Mucosa of rectum (tissue), 2 donors: Measurements from ENCODE around the gene KCNJ14.

Experiments used
- H3K27ac ChIP-seq, 2 donors: one replicate each; pipeline ENCODE4 v1.7.0; 2013; ENCODE audit warnings: inconsistent platforms in 2 of 2, low read depth in 2 of 2, low read length in 2 of 2
- H3K27me3 ChIP-seq, 2 donors: one replicate each; pipeline ENCODE4 v1.7.0; 2013; ENCODE audit warnings: low read length in 2 of 2; ENCODE audit not compliant: control insufficient read depth in 2 of 2, insufficient read depth in 2 of 2
- H3K36me3 ChIP-seq, 2 donors: one replicate each; pipeline ENCODE4 v1.7.0; 2013; ENCODE audit warnings: low read length in 2 of 2; ENCODE audit not compliant: control insufficient read depth in 2 of 2, insufficient read depth in 2 of 2
- H3K4me1 ChIP-seq, 2 donors: one replicate each; pipeline ENCODE4 v1.7.0; 2013; ENCODE audit warnings: low read length in 2 of 2, mild to moderate bottlenecking in 1 of 2; ENCODE audit not compliant: control insufficient read depth in 2 of 2, insufficient read depth in 2 of 2
- H3K4me3 ChIP-seq, 2 donors: one replicate each; pipeline ENCODE4 v1.7.0; 2013; ENCODE audit warnings: low read length in 2 of 2
- H3K9ac ChIP-seq, 2 donors: one replicate each; pipeline ENCODE4 v1.7.0; 2013; ENCODE audit warnings: low read length in 2 of 2, low read depth in 1 of 2, mild to moderate bottlenecking in 1 of 2
- H3K9me3 ChIP-seq, 2 donors: one replicate each; pipeline ENCODE4 v1.7.0; 2013; ENCODE audit warnings: low read length in 2 of 2; ENCODE audit not compliant: control insufficient read depth in 2 of 2
- donor health status: healthy.
- donor health status: Normal muscosa, but diverticular disease.

Gene KCNJ14

DNA sequence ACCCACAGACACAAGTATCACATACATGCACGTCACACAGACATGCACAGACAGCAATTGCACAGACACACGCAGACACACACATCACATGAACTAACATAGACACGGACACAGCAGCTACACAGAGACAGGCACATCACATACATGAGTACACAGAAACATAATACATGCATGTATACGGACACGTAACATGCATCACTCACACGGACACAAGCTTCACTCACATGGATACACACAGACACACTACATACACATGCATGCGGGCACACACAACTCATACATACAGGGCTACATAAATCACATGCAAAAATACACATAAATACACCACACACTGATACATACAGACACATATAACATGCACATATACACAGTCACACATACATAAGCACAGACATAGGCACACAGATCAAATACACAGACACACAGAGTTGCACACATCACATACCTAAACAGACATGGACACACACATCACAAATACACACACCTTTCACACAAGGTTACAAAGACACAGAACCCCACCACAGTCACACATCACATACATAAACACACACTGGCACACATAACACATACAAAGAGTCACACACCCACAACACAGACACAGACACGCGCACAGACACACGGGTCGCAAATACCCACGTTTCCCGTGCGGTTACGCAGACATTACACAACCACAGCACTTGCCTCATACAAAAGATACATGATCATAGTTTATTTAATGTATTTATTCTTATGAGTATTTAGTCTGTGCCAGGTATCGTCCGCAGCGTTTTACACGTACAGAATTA lies 57.3 kb downstream of the KCNJ14 start:
- no peaks in the 10 kb centered on the region for H3K36me3 ChIP-seq
- H3K4me3 ChIP-seq, result no peak overlapping the region
- peaks cover 0 to 4% of the 10 kb centered on the region in 2 donors for H3K4me1 ChIP-seq
- H3K9ac ChIP-seq, result no peak overlapping the region
- H3K9me3 ChIP-seq, result no peaks in the 10 kb centered on the region
- peaks cover 21 to 40% of the 10 kb centered on the region in 2 donors for H3K27me3 ChIP-seq
- H3K27ac ChIP-seq, result no peak overlapping the region

DNA sequence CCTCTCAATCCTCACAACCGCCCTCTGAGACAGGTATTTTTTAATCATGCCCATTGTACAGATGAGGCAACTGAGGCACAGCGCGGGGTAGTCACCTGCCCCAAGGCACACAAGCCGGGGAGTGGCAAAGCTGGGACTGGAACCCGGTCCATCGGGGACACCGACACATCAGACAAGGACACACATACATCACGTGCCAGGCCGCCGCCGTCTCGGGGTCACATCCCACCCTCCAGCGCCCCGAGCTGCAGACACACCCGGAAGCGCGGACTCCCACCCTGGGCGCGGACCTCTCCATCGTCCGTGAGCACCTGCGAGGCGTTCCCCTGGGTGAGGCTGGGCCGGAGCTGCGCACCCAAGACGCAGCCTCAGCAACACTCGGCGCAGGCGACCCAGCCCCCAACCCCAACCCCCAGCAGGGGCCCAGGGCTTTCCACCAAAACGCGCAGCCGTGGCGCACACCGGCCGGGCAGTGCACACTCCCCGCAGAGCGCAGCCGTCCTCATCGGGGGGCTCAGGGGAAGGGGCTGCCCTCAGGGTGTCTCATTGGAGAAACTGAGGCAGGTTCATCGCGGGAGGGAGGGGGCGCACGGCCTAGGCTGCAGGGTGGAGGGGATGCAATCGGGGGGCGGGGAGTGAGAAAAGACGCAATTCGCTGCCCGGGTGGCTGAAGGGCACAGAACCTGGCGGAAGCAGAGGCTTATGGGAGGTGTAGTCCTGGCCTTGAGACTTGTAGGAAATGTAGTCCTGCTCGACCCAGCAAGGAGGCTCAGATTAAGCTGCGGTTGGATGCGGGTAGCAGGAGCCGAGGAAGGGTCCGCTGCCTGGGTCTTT lies 58.1 kb downstream of the KCNJ14 start:
- Histone ChIP-seq H3K27me3 (peaks cover 21 to 37% of the 10 kb centered on the region in 2 donors), H3K4me1 (peaks cover 0 to 4% of the 10 kb centered on the region in 2 donors), H3K36me3 (no peaks in the 10 kb centered on the region), H3K27ac (no peak overlapping the region), H3K9ac (no peak overlapping the region), H3K4me3 (peak overlapping the region; percentile 31 to 55), H3K9me3 (no peaks in the 10 kb centered on the region)

DNA sequence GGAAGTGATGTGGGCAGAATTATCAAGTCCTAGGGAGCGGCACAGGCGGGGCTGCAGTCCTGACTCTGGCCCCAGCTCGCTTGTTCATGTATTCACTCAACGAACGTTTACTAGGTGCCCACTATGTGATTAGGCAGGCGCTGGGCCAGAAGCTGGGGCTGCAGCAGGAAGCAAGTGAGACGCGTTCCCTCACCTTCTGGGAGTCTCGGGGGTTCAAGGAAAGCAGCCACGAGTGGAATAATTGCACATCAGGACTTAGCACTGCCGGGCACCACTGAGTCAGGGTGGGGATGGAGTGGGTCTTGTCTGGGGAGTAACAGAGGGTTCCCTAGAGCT lies 58.7 kb downstream of the KCNJ14 start:
- no peaks in the 10 kb centered on the region for H3K9me3 ChIP-seq
- peaks cover 0 to 4% of the 10 kb centered on the region in 2 donors for H3K4me1 ChIP-seq
- no peak overlapping the region for H3K9ac ChIP-seq
- no peaks in the 10 kb centered on the region for H3K36me3 ChIP-seq
- peaks cover 19 to 33% of the 10 kb centered on the region in 2 donors for H3K27me3 ChIP-seq
- no peak overlapping the region for H3K27ac ChIP-seq
- no peak overlapping the region for H3K4me3 ChIP-seq

DNA sequence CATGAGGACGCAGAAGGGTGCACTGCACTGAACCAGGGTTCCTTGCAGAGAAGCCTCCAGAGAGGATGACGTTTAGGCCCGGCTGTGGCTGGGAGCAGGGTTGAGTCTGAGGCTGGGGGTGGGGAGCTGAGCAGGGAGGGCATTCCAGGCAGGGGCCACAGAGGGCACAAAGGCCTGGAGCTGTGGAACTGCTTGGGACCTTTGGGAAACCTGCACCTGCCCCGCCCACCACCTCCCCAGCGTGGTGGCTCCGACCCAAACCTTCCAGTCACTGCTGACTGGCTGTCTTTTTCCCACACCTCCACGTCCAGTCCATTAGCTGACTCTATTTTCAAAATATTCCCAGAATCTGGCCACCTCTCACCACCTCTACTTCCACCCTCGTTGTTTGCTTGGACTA lies 61.2 kb downstream of the KCNJ14 start:
- H3K4me3 ChIP-seq, result no peak overlapping the region
- H3K9me3 ChIP-seq, result no peaks in the 10 kb centered on the region
- peaks cover 0 to 4% of the 10 kb centered on the region in 2 donors for H3K4me1 ChIP-seq
- H3K27me3 ChIP-seq, result peaks cover 15 to 24% of the 10 kb centered on the region in 2 donors
- H3K27ac ChIP-seq, result no peak overlapping the region
- H3K36me3 ChIP-seq, result no peaks in the 10 kb centered on the region
- no peak overlapping the region for H3K9ac ChIP-seq
